OCI-LY7 (cell line): ENCODE data around the gene CEPT1. TPM values are rescaled to one million over a fixed set of nuclear protein-coding genes. Genes with fewer than 3 reads are reported as not detected.

Experiments used
- BruUV-seq: library from RNA; stranded (reverse); fragments of 400-500 nt; replicated peaks from 2 replicates; lab custom pipeline; 2021; lab: Mats Ljungman, UMichigan
- CTCF ChIA-PET: fragments of 300-600 bp; sonication (Branson Sonifier 250); formaldehyde crosslinking; loops from one replicate; lab custom pipeline; 2022; ENCODE audit warnings: antibody characterized with exemption; ENCODE audit not compliant: unreplicated experiment; lab: Charles Lee
- POLR2A ChIA-PET: fragments of 300-600 bp; sonication (Branson Sonifier 250); formaldehyde crosslinking; loops from one replicate; lab custom pipeline; 2022; ENCODE audit warnings: antibody characterized with exemption; lab: Charles Lee
- DNase-seq: peaks from one replicate; pipeline ENCODE4 v3.0.0-alpha.2; 2015; ENCODE audit warnings: low spot score
- H2AFZ ChIP-seq: fragments of 200-600 bp; sonication (generic), shearing (Covaris generic); 2 replicates; pipeline ENCODE4 v1.6.1; 2014; ENCODE audit warnings: mild to moderate bottlenecking, antibody characterized with exemption, low read length, moderate library complexity
- H3K27ac ChIP-seq: fragments of 200-600 bp; sonication (generic); 2 replicates; pipeline ENCODE4 v1.5.1; 2014; ENCODE audit warnings: mixed run types, low read depth, mild to moderate bottlenecking, moderate library complexity, low read length, inconsistent platforms; ENCODE audit not compliant: poor library complexity, severe bottlenecking
- H3K36me3 ChIP-seq: fragments of 200-600 bp; sonication (generic); 2 replicates; pipeline ENCODE4 v1.6.1; 2014; ENCODE audit warnings: mild to moderate bottlenecking, antibody characterized with exemption, low read length, moderate library complexity, mixed read lengths; ENCODE audit not compliant: insufficient read depth
- H3K4me1 ChIP-seq: fragments of 200-600 bp; sonication (generic); 2 replicates; pipeline ENCODE4 v1.5.1; 2014; ENCODE audit warnings: mild to moderate bottlenecking, low read length; ENCODE audit not compliant: insufficient read depth, poor library complexity, severe bottlenecking
- H3K4me2 ChIP-seq: fragments of 200-600 bp; sonication (generic); 2 replicates; pipeline ENCODE4 v1.6.1; 2014; ENCODE audit warnings: mild to moderate bottlenecking, low read length
- H3K4me3 ChIP-seq: fragments of 200-600 bp; sonication (generic); 2 replicates; pipeline ENCODE4 v1.5.1; 2014; ENCODE audit warnings: mild to moderate bottlenecking, low read depth, low read length; ENCODE audit not compliant: poor library complexity, severe bottlenecking
- H3K79me2 ChIP-seq: fragments of 200-600 bp; sonication (generic); 2 replicates; pipeline ENCODE4 v1.6.1; 2016; ENCODE audit warnings: low read depth, mild to moderate bottlenecking, low read length, moderate library complexity, mixed read lengths; ENCODE audit not compliant: insufficient read depth
- H3K9me2 ChIP-seq: fragments of 200-600 bp; sonication (generic); 2 replicates; pipeline ENCODE4 v1.6.1; 2016; ENCODE audit warnings: mild to moderate bottlenecking, low read length, mixed read lengths; ENCODE audit not compliant: insufficient read depth
- H3K9me3 ChIP-seq: fragments of 200-600 bp; sonication (generic); 2 replicates; pipeline ENCODE4 v1.6.1; 2014; ENCODE audit warnings: mild to moderate bottlenecking, mixed run types, low read length, mixed read lengths
- H4K20me1 ChIP-seq: fragments of 200-600 bp; sonication (generic); 2 replicates; pipeline ENCODE4 v1.6.1; 2014; ENCODE audit warnings: mild to moderate bottlenecking, antibody characterized with exemption, low read length, moderate library complexity, mixed read lengths; ENCODE audit not compliant: insufficient read depth
- EZH2phosphoT487 ChIP-seq: fragments of 200-600 bp; sonication (generic); IDR thresholded peaks from 2 replicates; pipeline ENCODE4 v1.6.1; 2018; ENCODE audit warnings: low read depth, borderline replicate concordance, mild to moderate bottlenecking, mixed run types, antibody characterized with exemption, low read length, moderate library complexity, mixed read lengths
- intact Hi-C: fragments of 100-400 bp; cut with micrococcal nuclease; formaldehyde crosslinking; loops from one replicate; pipeline ENCODE4 v1.10.0; 2022; ENCODE audit not compliant: unreplicated experiment
- total RNA-seq, 2 experiments: library from RNA; depleted of rRNA in 1 of 2; stranded (reverse); fragments of >200 nt in 1 of 2; shearing (Covaris generic) in 1 of 2; gene quantifications; 2 replicates each; pipeline ENCODE4 v1.2.3, GENCODE V29; 2014 to 2022
- TF ChIP-seq, protein P1 (sequence below): fragments of 200-600 bp; sonication (generic); conservative IDR thresholded peaks from 2 replicates; pipeline ENCODE4 v1.5.1; 2014; ENCODE audit warnings: mild to moderate bottlenecking, antibody characterized with exemption, low read length, moderate library complexity, mixed read lengths

CEPT1 gene
- total RNA-seq, 2 experiments from 2014 or later: 44.9 to 59.0 TPM

DNA sequence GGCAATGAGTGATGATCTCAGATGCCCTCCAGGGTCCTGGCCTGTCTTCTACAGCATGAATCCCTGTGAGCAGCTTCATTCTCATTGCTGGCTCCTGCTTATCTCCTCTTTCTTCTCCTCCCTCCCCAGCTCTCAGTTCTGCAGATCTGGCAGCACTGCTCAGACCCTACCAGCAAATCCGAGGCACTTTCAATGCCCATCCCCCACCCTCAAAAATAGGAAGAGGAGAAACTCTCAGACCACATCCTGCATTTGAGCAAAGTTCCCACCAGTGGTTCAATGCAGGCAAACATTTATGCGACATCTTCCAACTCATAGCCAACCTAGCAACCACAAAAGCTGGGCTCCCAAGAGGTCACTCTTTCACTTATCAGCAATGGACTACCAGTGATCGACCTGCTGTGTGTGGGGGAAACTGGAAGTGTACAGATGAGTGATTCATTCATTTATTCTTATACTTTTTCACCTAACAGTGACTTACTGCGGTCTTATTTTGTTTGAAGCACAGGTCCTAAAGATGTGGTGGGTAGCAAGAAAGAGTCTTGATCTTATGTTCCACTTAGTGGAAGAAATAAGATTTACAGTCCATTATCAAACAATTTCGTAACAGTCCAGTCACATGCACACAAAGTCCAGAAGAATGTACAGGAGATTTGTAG lies 81.7 kb downstream of the CEPT1 start:
- Histone ChIP-seq H3K79me2 (no peaks in the 10 kb centered on the region), H3K4me3 (peak overlapping the region; percentile 53), H3K4me2 (peak overlapping the region; percentile 87), H3K9me3 (no peaks in the 10 kb centered on the region), H3K27ac (peak overlapping the region; percentile 97), H3K4me1 (peaks cover 87% of the 10 kb centered on the region), H2AFZ (peak overlapping the region; percentile 80; the same call in 1 of the 2 replicates), H3K9me2 (no peaks in the 10 kb centered on the region), H4K20me1 (no peaks in the 10 kb centered on the region), H3K36me3 (no peaks in the 10 kb centered on the region)
- CTCF ChIA-PET: interaction anchor here (0.6 to 2.1 kb wide), 4 partner anchors 82 to 286 kb away, joined by 3 to 4 read pairs (median 4); partner anchors contain the start of genes CEPT1 and DRAM2
- intact Hi-C loops: loop anchor here (2.0 to 5.0 kb wide), 6 partner anchors 17 to 536 kb away; partner anchors contain the start of gene DDX20
- TF ChIP-seq EZH2phosphoT487: no peak
- TF ChIP-seq, protein P1, sequence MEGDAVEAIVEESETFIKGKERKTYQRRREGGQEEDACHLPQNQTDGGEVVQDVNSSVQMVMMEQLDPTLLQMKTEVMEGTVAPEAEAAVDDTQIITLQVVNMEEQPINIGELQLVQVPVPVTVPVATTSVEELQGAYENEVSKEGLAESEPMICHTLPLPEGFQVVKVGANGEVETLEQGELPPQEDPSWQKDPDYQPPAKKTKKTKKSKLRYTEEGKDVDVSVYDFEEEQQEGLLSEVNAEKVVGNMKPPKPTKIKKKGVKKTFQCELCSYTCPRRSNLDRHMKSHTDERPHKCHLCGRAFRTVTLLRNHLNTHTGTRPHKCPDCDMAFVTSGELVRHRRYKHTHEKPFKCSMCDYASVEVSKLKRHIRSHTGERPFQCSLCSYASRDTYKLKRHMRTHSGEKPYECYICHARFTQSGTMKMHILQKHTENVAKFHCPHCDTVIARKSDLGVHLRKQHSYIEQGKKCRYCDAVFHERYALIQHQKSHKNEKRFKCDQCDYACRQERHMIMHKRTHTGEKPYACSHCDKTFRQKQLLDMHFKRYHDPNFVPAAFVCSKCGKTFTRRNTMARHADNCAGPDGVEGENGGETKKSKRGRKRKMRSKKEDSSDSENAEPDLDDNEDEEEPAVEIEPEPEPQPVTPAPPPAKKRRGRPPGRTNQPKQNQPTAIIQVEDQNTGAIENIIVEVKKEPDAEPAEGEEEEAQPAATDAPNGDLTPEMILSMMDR: no peak
- DNase-seq: peak; percentile 93
- POLR2A ChIA-PET: interaction anchor here (0.6 to 8.9 kb wide), 18 partner anchors 10 to 477 kb away, joined by 3 to 114 read pairs (median 6); partner anchors contain the start of genes CEPT1 and DRAM2
- BruUV-seq: TSS peak; percentile 88

DNA sequence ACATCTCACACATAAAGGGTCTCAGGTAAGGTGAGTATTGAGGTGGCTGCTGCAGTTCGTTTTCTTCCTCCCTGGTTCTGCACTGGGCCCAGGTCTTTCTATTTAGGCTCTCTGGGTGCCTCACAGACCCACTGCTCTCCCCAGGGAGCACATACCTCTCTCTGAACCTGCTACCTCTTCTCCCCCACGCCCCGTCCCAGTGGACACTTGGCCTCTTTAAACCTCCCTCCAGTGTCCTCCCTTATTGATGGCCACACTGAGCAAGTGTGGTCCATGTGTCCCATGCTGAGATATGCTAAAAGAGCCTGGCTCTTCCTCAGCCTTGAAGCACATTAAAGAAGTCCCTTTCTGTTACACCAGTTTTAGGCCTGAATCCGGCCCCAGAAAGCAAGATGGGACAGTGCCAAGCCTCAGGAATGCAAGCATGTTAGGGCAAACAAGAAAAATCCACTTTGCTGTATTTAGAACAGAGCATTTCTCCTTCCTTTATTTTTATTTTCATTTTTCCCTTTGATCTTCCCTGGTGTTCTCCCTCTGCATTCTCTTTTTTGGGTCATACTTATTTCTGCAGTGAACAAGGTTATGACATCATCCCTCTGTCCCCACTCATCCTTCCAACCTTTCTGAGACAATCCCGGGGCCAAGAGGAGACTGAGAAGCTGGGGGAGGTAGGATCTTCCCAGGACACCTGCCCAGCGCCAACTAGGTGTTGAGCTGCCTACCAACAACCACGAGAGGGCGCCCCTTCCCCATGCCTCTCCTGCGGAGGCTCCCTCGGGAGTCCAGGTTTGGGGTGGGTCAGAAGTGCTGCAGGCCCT lies 82.5 kb downstream of the CEPT1 start:
- TF ChIP-seq, protein P1: peak; percentile 99
- TF ChIP-seq EZH2phosphoT487: no peak

More for the DNA sequence above, 82.5 kb downstream of the CEPT1 start:
- Histone ChIP-seq H3K4me3 (peak overlapping the region; percentile 53), H3K9me3 (no peaks in the 10 kb centered on the region), H3K4me2 (peak overlapping the region; percentile 87), H3K9me2 (no peaks in the 10 kb centered on the region), H3K79me2 (no peaks in the 10 kb centered on the region), H3K4me1 (peaks cover 84% of the 10 kb centered on the region), H3K27ac (peak overlapping the region; percentile 97), H2AFZ (peak overlapping the region; percentile 80), H4K20me1 (no peaks in the 10 kb centered on the region), H3K36me3 (no peaks in the 10 kb centered on the region)
- ChIA-PET POLR2A (interaction anchor here (0.7 to 8.9 kb wide), 5 partner anchors 8 to 178 kb away, joined by 3 to 114 read pairs (median 5); partner anchors contain the start of genes CEPT1 and DRAM2), CTCF (interaction anchor here (1.0 kb wide), 1 partner anchor 184 kb away, joined by 4 read pairs; no protein-coding TSS in a partner anchor)
- intact Hi-C loops: loop anchor here (1.0 to 5.0 kb wide), 8 partner anchors 112 to 535 kb away; partner anchors contain the start of gene DDX20
- DNase-seq: peak; percentile 89
- no TSS peak for BruUV-seq
